K562 treated with DMSO at 1 percent for 4 hours (cell line): ENCODE measurements around the gene KLK11. TPM values are rescaled to one million over a fixed set of nuclear protein-coding genes. Genes with fewer than 3 reads are reported as not detected.

Experiments
- total RNA-seq: library from RNA; unstranded; fragments of 300-600 nt; gene quantifications from 2 replicates; pipeline ENCODE4 v1.2.3, GENCODE V29; 2022; ENCODE audit not compliant: insufficient read depth

KLK11 gene, protein sequence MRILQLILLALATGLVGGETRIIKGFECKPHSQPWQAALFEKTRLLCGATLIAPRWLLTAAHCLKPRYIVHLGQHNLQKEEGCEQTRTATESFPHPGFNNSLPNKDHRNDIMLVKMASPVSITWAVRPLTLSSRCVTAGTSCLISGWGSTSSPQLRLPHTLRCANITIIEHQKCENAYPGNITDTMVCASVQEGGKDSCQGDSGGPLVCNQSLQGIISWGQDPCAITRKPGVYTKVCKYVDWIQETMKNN
- total RNA-seq, result not detected in 2 replicates

DNA sequence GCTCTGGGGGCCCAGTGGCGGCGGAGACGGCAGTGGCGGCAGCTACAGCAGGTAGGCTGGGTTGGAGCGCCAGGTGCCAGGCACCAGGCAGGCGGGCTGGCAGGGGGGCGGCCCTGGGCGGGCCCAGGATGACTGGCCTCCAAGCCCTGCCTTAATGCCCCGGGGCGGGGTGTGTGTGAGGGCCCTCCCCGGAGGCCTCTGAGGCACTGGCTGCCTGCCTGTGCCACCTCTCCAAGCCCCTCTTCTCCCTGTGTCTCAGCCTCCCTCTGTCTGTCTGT lies at the start of gene KLK11:
Gene KLK11 (minus strand): TSS at position 63 of the 278 bp plus-strand sequence. CDS start 985 bp downstream, outside the sequence.

DNA sequence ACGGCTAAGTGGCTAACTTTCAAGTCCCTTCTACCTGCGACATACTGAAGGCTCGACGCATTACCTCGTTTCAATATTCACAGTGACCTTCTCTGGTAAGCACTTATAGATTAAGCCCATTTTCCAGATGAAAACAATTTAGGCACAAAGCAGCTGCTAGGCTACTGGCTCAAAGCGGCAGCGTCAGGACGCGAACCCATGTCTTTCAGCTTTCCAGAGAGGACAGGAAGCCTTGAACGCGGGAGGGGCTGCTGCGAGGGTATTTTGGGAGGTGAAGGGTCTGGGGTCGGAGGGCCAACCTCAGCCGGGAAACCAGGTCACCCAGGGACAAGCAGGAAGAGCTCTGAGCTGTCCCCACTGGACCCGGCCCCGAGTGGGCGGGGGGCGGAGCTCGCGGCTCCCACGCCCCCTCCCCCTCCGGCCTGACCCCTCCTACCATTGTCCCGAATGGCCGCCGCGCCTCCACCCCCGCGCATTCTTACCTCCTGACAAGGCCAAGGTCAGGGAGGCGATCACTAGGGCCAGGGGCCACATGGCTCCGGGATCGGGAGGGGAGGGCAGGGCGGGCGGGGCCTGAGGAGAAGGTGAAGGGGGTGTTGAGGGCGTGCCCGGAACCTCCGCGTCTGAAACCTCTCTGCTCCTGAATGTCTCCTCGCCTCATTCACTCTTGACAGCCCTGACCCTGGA lies 38.3 kb upstream of the KLK11 start, which contains the start of gene KLK13:
Gene KLK13 (minus strand): TSS at position 559 of the 687 bp plus-strand sequence. CDS start 25 bp downstream, at position 534.

DNA sequence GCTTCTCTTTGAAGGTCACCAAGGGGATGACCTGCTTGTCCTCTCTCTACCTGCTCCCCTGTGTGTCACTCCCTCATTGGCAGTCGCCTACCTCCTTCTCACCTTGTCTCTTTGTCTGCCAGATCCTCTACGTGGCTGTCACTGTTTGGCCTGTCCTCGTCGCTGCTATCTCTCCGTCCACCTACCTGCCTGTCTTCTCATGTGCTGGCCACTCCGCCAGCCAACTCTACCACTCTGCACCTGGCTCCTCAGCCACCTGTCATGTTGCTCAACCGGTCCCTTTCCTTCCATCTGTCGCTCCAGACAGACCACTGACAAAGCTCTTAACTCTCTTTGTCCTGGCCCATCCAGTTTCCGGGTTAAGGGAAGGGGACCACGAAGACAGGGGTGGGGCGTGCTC lies 8.3 kb upstream of the KLK11 start, which contains the start of gene KLK12:
Gene KLK12 (minus strand): TSS at position 299 of the 400 bp plus-strand sequence. CDS start 381 bp downstream, outside the sequence.

DNA sequence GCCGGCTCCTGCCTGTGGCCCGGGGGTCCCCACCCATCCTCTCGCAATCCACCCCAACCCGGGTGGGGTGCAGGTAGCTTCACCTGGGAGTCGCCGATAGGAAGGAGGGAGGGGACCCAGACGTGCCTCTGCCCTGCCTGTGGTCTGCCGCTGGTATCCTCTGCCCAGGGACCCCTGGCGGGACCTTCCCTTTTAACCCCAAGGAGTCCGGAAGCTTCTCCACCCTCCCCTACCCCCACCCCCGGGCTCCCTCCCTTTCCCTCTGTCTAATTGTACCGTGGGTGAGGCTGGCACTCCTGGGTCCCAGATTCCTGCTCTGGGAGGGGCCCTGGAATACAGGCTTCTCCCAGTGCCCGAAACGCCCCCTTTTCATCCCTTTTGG lies 6.9 kb downstream of the KLK11 start, which contains the start of gene KLK10:
Gene KLK10 (minus strand): TSS at position 166 of the 382 bp plus-strand sequence. CDS start 579 bp downstream, outside the sequence.

DNA sequence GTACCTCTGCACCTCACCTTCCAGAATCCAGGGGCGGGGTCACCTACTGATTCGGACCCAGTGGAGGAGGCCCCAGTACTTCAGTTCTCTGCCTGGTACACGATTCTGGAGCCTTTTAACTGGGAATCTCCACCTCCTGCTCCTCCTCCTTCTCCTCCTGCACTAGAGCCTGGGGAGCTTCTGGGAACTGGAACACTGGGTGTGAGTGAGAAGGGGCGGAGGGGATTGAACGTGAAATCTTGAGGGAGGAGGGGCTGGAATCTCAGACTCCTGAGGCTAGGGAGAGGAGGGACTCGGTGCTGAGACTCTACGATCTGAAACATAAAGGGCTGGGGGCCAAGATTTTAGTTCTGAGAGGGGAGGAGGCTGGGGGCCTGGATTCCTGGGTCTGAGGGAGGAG lies 24.9 kb downstream of the KLK11 start, which contains the start of gene KLK8:
Gene KLK8 (minus strand): TSS at position 90 of the 400 bp plus-strand sequence. CDS start 437 bp downstream, outside the sequence.

DNA sequence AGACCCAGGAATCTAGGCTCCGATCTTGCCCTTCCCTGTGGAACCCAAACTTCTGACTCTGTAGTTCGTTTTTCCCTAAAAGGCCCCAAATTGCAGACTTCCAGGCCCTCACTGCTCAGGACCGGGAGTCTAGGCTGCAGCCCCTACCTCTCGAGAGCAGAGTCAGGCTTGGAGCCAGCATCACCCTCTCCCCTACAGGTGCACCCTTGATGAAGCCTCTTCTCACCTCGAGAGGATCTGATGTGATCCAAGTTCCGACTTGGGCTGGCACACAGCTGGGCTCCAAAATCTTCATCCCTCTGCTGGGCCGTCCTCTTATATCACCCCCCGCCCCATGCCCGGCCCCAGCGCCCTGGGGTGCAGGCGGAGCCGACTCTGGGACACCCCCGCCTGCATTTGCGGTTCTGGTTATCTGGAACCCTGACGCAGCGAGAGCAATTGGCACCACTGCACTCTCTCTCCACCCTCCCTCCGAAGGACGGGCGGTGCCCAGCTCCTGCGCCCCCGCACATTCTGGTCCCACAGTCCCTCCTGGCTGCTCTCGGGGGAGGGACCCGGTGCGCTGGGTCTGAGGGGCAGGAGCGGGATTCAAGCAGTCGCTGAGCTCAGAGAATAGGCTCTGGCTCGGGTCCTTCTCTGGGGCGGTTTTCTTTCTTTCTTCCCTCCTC lies 42.7 kb downstream of the KLK11 start, which contains the start of gene KLK7:
Gene KLK7 (minus strand): TSS at position 293 of the 668 bp plus-strand sequence. CDS start 1,518 bp downstream, outside the sequence.

Other genes starting within 250 kb of the KLK11 start
- not detected in 2 replicates for gene ACP4, start 236.2 kb downstream of the KLK11 start, total RNA-seq
- 26.3 and 28.8 TPM in 2 replicates for gene KLK1, start 202.8 kb downstream of the KLK11 start, total RNA-seq
- not detected in 2 replicates for gene KLK15, start 193.0 kb downstream of the KLK11 start, total RNA-seq
- gene KLK3, start 171.7 kb downstream of the KLK11 start, total RNA-seq, result not detected in 2 replicates
- not detected in 2 replicates for gene KLK2, start 153.2 kb downstream of the KLK11 start, total RNA-seq
- gene KLK4, start 115.2 kb downstream of the KLK11 start, total RNA-seq, result not detected in 2 replicates
- not detected in 2 replicates for gene KLK5, start 73.6 kb downstream of the KLK11 start, total RNA-seq
- gene KLK6, start 57.0 kb downstream of the KLK11 start, total RNA-seq, result not detected in 2 replicates
- not detected in 2 replicates for gene KLK7, start 42.7 kb downstream of the KLK11 start, total RNA-seq
- gene KLK8, start 25.0 kb downstream of the KLK11 start, total RNA-seq, result not detected in 2 replicates
- not detected in 2 replicates for gene KLK10, start 6.9 kb downstream of the KLK11 start, total RNA-seq
- gene KLK12, start 8.4 kb upstream of the KLK11 start, total RNA-seq, result not detected in 2 replicates
- gene KLK13, start 38.5 kb upstream of the KLK11 start, total RNA-seq, result 2.8 TPM in 1 of 2 replicates, not detected in the other
- gene KLK14, start 56.3 kb upstream of the KLK11 start, total RNA-seq, result not detected in 2 replicates
- gene CTU1, start 81.8 kb upstream of the KLK11 start, total RNA-seq, result 13.2 and 13.3 TPM in 2 replicates
- gene SIGLEC9, start 98.3 kb upstream of the KLK11 start, total RNA-seq, result 0.52 TPM in 1 of 2 replicates, not detected in the other
- 0.48 TPM in 1 of 2 replicates, not detected in the other for gene SIGLEC7, start 115.7 kb upstream of the KLK11 start, total RNA-seq
- 58.9 and 71.8 TPM in 2 replicates for gene CD33, start 198.5 kb upstream of the KLK11 start, total RNA-seq
- not detected in 2 replicates for gene SIGLECL1, start 224.5 kb upstream of the KLK11 start, total RNA-seq